ENCODE measurements around the gene HNF1A. TPM values are rescaled to one million over a fixed set of nuclear protein-coding genes. Genes with fewer than 3 reads are reported as not detected.
"Not testable (repeated sequence)": the region's sequence is repeated elsewhere in the genome, so short reads cannot be mapped to it uniquely, and the experiment has no call there.

The HNF1A gene
- total RNA-seq, 1 donor from 2014 or later, result 15.1 TPM

DNA sequence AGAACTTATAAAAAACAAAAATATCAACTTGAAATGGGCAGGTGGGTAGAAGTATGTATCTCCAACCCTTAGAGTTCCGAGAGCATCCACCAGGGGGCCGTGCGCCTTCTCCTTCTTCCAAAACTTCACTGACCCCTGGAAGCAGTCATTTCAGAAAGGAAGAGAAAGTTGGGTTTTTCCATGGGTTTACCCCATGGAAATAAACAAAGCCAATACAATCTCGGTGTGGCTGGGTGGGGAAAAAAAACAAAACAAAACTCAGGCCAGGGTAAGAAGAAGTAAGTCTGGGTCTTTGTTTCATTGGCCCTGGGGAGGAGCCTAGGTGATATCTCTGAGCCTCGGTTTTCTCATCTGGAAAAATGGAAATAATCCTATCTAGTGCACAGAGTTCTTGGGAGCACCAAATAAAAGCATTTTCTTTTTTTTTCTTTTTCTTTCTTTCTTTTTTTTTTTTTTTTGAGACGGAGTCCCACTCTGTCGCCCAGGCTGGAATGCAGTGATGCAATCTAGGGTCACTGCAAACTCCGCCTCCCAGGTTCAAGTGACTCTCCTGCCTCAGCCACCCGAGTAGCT is 33.6 kb upstream of the HNF1A start:
- Mint-ChIP-seq H3K36me3 (ENCODE audit: insufficient read depth) (peaks cover 4% of the 10 kb centered on the region), H3K9me3 (ENCODE audit: low read depth) (no peaks in the 10 kb centered on the region), H3K27me3 (peaks cover 13% of the 10 kb centered on the region), H3K27ac (peak overlapping the region; percentile 67), H3K4me3 (ENCODE audit: low read depth) (no peak overlapping the region), H3K4me1 (ENCODE audit: low read depth) (peaks cover 2% of the 10 kb centered on the region)
- TF ChIP-seq, protein P1, sequence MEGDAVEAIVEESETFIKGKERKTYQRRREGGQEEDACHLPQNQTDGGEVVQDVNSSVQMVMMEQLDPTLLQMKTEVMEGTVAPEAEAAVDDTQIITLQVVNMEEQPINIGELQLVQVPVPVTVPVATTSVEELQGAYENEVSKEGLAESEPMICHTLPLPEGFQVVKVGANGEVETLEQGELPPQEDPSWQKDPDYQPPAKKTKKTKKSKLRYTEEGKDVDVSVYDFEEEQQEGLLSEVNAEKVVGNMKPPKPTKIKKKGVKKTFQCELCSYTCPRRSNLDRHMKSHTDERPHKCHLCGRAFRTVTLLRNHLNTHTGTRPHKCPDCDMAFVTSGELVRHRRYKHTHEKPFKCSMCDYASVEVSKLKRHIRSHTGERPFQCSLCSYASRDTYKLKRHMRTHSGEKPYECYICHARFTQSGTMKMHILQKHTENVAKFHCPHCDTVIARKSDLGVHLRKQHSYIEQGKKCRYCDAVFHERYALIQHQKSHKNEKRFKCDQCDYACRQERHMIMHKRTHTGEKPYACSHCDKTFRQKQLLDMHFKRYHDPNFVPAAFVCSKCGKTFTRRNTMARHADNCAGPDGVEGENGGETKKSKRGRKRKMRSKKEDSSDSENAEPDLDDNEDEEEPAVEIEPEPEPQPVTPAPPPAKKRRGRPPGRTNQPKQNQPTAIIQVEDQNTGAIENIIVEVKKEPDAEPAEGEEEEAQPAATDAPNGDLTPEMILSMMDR (IDR thresholded peaks at IDR 0.05; ENCODE audit: unreplicated experiment), result peak; percentile 75
- DNase-seq (ENCODE audit: low spot score, unreplicated experiment), result peak; percentile 31

- DNase-seq (ENCODE audit: low spot score, unreplicated experiment); H3K4me3 Mint-ChIP-seq (ENCODE audit: low read depth); H3K36me3 Mint-ChIP-seq (ENCODE audit: insufficient read depth); H3K9me3 Mint-ChIP-seq (ENCODE audit: low read depth); H3K4me1 Mint-ChIP-seq (ENCODE audit: low read depth); H3K27ac Mint-ChIP-seq: not testable (repeated sequence)
- H3K27me3 Mint-ChIP-seq, result peaks cover 13% of the 10 kb centered on the region
These were observed 32.8 kb upstream of the HNF1A start for GRCh38 chr12:120945516-120945915.

DNA sequence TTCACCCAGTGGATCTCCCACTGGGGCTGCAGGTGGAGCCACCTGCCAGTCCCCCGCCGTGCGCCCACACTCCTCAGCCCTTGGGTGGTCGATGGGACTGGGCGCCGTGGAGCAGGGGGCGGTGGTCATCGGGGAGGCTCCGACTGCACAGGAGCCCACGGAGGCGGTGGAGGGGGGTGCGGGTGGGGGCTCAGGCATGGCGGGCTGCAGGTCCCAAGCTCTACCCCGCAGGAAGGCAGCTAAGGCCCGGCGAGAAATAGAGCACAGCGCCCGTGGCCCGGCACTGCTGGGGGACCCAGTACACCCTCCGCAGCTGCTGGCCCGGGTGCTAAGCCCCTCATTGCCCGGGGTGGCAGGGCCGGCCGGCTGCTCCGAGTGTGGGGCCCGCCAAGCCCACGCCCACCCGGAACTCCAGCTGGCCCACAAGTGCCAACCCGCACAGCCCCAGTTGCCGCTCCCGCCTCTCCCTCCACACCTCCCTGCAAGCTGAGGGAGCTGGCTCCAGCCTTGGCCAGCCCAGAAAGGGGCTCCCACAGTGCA is 28.0 kb upstream of the HNF1A start:
- not testable (repeated sequence) for DNase-seq (ENCODE audit: low spot score, unreplicated experiment); H3K4me3 Mint-ChIP-seq (ENCODE audit: low read depth); H3K27me3 Mint-ChIP-seq; H3K9me3 Mint-ChIP-seq (ENCODE audit: low read depth); H3K27ac Mint-ChIP-seq; H3K4me1 Mint-ChIP-seq (ENCODE audit: low read depth); H3K36me3 Mint-ChIP-seq (ENCODE audit: insufficient read depth)

- TF ChIP-seq, protein P1 (IDR thresholded peaks at IDR 0.05; ENCODE audit: unreplicated experiment), result no peak
- DNase-seq (ENCODE audit: low spot score, unreplicated experiment), result no peak
- no peaks in the 10 kb centered on the region for H3K9me3 Mint-ChIP-seq (ENCODE audit: low read depth)
- H3K36me3 Mint-ChIP-seq (ENCODE audit: insufficient read depth), result peaks cover 4% of the 10 kb centered on the region
- H3K27ac Mint-ChIP-seq, result no peak overlapping the region
- H3K4me3 Mint-ChIP-seq (ENCODE audit: low read depth), result no peak overlapping the region
- H3K4me1 Mint-ChIP-seq (ENCODE audit: low read depth), result no peaks in the 10 kb centered on the region
- H3K27me3 Mint-ChIP-seq, result peaks cover under 1% of the 10 kb centered on the region
These were observed 27.5 kb upstream of the HNF1A start for GRCh38 chr12:120950807-120951206.

DNA sequence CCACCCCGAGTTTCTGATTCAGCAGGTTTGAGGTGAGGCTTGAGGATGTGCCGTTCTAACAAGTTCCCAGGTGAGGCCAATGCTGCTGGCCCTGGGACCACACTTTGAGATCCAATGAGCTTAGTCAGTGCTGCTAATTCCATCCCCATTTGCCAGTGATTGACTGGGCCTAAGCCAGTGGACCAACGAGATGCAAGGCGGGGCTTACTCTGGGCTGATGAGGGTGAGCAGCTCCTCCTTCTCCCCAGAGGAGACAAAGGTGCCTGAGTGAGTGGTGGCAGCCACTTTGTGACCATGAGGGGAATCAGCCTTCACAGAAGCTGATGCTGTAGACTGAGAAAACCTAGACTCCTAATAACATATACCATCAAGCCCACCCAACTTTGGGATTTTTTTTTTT is 23.1 kb upstream of the HNF1A start:
- TF ChIP-seq, protein P1 (IDR thresholded peaks at IDR 0.05; ENCODE audit: unreplicated experiment), result no peak
- Mint-ChIP-seq H3K27me3 (no peaks in the 10 kb centered on the region), H3K27ac (peak overlapping the region; percentile 41), H3K4me1 (ENCODE audit: low read depth) (peaks cover 6% of the 10 kb centered on the region), H3K9me3 (ENCODE audit: low read depth) (no peaks in the 10 kb centered on the region), H3K4me3 (ENCODE audit: low read depth) (no peak overlapping the region), H3K36me3 (ENCODE audit: insufficient read depth) (no peaks in the 10 kb centered on the region)
- DNase-seq (ENCODE audit: low spot score, unreplicated experiment), result no peak

DNA sequence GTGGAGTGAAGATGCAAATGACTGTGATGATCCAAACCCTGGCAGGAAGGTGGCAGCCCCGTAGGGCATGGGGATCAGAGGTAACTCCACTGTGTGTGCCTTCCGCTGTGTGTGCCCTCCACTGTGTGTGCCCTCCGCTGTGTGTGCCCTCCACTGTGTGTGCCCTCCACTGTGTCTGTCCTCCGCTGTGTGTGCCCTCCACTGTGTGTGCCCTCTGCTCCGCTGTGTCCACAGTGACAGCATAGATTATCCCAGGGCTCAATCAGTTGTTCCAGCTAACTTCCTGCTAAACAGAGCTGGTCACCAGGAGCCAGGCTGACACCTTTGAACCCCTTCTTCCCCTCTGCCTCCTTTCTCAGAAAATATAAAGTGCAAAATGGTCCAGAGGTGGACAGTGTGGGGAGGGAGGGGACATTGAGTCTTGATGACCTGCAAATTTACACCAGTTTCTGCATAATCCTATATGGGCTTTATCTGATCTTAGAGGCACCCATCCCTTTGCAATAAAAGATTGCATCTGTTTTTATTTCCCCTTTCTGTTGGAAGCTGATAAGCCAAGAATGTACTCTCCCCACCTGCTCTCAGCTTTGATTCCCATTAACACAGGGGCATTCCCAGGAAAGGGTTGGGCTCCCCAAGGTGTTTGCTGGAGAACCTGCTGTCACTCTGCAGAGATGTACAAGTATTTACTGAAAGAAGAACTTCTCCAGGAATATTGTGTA is 21.6 kb upstream of the HNF1A start:
- H3K27ac Mint-ChIP-seq, result peak overlapping the region; percentile 37
- no peak overlapping the region for H3K4me3 Mint-ChIP-seq (ENCODE audit: low read depth)
- no peaks in the 10 kb centered on the region for H3K36me3 Mint-ChIP-seq (ENCODE audit: insufficient read depth)
- TF ChIP-seq, protein P1 (IDR thresholded peaks at IDR 0.05; ENCODE audit: unreplicated experiment), result no peak
- H3K4me1 Mint-ChIP-seq (ENCODE audit: low read depth), result peaks cover 6% of the 10 kb centered on the region
- no peak for DNase-seq (ENCODE audit: low spot score, unreplicated experiment)
- H3K27me3 Mint-ChIP-seq, result no peaks in the 10 kb centered on the region
- H3K9me3 Mint-ChIP-seq (ENCODE audit: low read depth), result no peaks in the 10 kb centered on the region
